ENCODE results near the gene TLK1. TPM values are rescaled to one million over a fixed set of nuclear protein-coding genes. Genes with fewer than 3 reads are reported as not detected.
A peak's percentile ranks its signal among the peaks of the same experiment; 100 is the strongest.

Gene TLK1
- total and polyA plus RNA-seq, 2 experiments from 2014 or later = 41.2 to 45.0 TPM

GRCh38 chr2:170991398-170992182 lies 169.1 kb downstream of the TLK1 start:
- Histone ChIP-seq H2AFZ (no peak overlapping the region), H3K4me1 (ENCODE audit: insufficient read depth) (no peaks in the 10 kb centered on the region), H3K9me2 (ENCODE audit: insufficient read depth) (no peaks in the 10 kb centered on the region), H3K4me3 (no peak overlapping the region), H3F3A (replicated peaks; ENCODE audit: low read depth) (no peaks in the 10 kb centered on the region), H3K4me2 (no peak overlapping the region), H3K36me3 (ENCODE audit: insufficient read depth) (peaks cover 11% of the 10 kb centered on the region; the same call in 1 of the 2 replicates), H4K20me1 (replicated peaks; ENCODE audit: insufficient read depth) (no peaks in the 10 kb centered on the region), H3K27me3 (ENCODE audit: insufficient read depth) (no peaks in the 10 kb centered on the region), H3K79me2 (replicated peaks; ENCODE audit: insufficient read depth) (no peaks in the 10 kb centered on the region), H3K27ac (ENCODE audit: low read depth) (no peak overlapping the region)
- peak; percentile 28 for DNase-seq (ENCODE audit: low spot score)
- peaks cover 6% of the 10 kb centered on the region for H3K27me3 Mint-ChIP-seq (ENCODE audit: insufficient read depth, low read depth, poor library complexity)
- H3K4me1 Mint-ChIP-seq = no peaks in the 10 kb centered on the region; the same call in 2 of the 3 replicates
- no peaks in the 10 kb centered on the region for H3K9me3 Mint-ChIP-seq
- ATAC-seq = peak; percentile 45
- TF ChIP-seq CTCF (conservative IDR thresholded peaks at IDR 0.05; ENCODE audit: low read depth in 2 of 2) = peak; percentile 54 to 62
- TF ChIP-seq EZH2 (IDR thresholded peaks at IDR 0.05; ENCODE audit: low read depth, unreplicated experiment) = no peak
- H3K27ac Mint-ChIP-seq = no peak overlapping the region
- no peak overlapping the region for H3K4me3 Mint-ChIP-seq
- peaks cover 49% of the 10 kb centered on the region; the same call in 2 of the 3 replicates for H3K36me3 Mint-ChIP-seq (ENCODE audit: low read depth)

- Histone ChIP-seq H3K27me3 (ENCODE audit: insufficient read depth) (no peaks in the 10 kb centered on the region), H3F3A (replicated peaks; ENCODE audit: low read depth) (peaks cover 6% of the 10 kb centered on the region; the same call in 1 of the 2 replicates), H3K4me2 (no peak overlapping the region), H3K79me2 (replicated peaks; ENCODE audit: insufficient read depth) (no peaks in the 10 kb centered on the region), H3K36me3 (ENCODE audit: insufficient read depth) (no peaks in the 10 kb centered on the region), H3K4me3 (no peak overlapping the region), H3K9me2 (ENCODE audit: insufficient read depth) (no peaks in the 10 kb centered on the region), H3K4me1 (ENCODE audit: insufficient read depth) (peaks cover 12% of the 10 kb centered on the region; the same call in 1 of the 2 replicates), H4K20me1 (replicated peaks; ENCODE audit: insufficient read depth) (no peaks in the 10 kb centered on the region), H3K27ac (ENCODE audit: low read depth) (no peak overlapping the region), H2AFZ (no peak overlapping the region)
- no peak for ATAC-seq
- Mint-ChIP-seq H3K4me1 (peaks cover 18% of the 10 kb centered on the region), H3K36me3 (ENCODE audit: low read depth) (peaks cover 55% of the 10 kb centered on the region), H3K27ac (no peak overlapping the region), H3K4me3 (no peak overlapping the region), H3K27me3 (ENCODE audit: insufficient read depth, low read depth, poor library complexity) (peaks cover 20% of the 10 kb centered on the region), H3K9me3 (peaks cover 23% of the 10 kb centered on the region)
- DNase-seq (ENCODE audit: low spot score) = no peak
- no peak for TF ChIP-seq ZNF331 (CRISPR knock-in tag; IDR thresholded peaks at IDR 0.05; ENCODE audit: low read depth)
- TF ChIP-seq REST (IDR thresholded peaks at IDR 0.05; ENCODE audit: unreplicated experiment) = no peak
- TF ChIP-seq CREB1 (CRISPR knock-in tag; IDR thresholded peaks at IDR 0.05; ENCODE audit: low read depth) = no peak
- TF ChIP-seq ETS1 (IDR thresholded peaks at IDR 0.05) = no peak
Measured at GRCh38 chr2:170986566-170987258, 174.0 kb downstream of the TLK1 start.
